GM18505 (cell line): ENCODE data around the gene NEDD9.

Experiments
- ATAC-seq: cut with Tn5 transposase; IDR thresholded peaks from one replicate; pipeline ENCODE4 v1.9.1; 2021; ENCODE audit not compliant: unreplicated experiment
- POLR2A ChIP-seq: IDR thresholded peaks from 4 replicates; pipeline ENCODE4 v1.6.1; 2011; ENCODE audit warnings: borderline replicate concordance; ENCODE audit not compliant: insufficient read depth, insufficient read length; ENCODE audit errors: extremely low read depth

NEDD9 gene

GRCh38 chr6:11214084-11214833, 18.2 kb downstream of the NEDD9 start:
- ATAC-seq = no peak
- no peak for TF ChIP-seq POLR2A

DNA sequence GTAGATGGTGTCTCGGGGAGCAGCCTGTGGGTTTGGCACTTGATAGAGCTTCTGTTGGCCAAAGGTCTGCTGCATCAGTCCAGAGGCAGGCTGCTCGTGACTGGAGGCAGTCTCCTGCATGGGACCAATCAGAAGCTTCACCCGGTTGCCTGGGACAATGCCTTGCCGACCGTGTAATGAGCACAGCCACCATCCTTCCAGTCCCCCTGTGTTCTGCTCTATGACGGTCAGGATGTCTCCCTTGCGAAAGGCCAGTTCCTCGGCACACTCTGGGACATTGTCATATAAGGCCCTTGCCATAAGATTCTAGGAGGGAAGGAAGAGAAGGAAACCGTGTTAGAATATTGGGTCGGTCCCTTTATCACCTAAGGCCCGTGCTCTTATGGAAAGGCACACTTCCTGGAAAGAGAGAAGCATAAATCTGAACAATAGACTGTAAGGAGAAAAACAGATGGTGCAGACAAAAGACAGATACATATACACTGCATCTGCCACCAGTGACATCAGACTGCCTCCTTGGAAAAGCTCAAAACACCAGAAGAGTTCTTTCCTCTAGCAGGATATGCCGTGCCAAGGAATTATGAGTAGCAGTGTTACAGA, 18.9 kb downstream of the NEDD9 start:
- no peak for ATAC-seq
- TF ChIP-seq POLR2A = no peak

GRCh38 chr6:11212664-11213063, 19.8 kb downstream of the NEDD9 start:
- TF ChIP-seq POLR2A = no peak
- ATAC-seq = no peak

DNA sequence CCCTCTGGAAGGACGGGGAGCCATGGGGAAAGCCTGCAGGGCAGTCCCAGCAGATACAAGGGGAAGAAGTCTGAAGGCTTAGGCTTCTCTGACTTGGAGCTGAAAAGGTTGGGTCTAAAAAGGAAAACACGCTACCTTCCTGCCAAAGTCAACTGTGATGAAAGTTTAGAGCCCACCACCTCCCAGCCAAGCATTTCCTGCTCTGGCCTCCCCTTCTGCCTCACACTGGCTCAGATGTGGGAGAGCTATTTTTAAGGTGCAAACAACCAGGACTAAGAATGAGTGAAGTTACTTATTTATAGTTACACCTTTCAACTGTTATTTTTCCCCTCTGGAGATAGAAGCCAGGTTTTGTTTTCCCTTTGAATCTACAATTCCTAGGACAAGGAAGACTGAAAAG, 21.2 kb downstream of the NEDD9 start:
- TF ChIP-seq POLR2A = no peak
- no peak for ATAC-seq

DNA sequence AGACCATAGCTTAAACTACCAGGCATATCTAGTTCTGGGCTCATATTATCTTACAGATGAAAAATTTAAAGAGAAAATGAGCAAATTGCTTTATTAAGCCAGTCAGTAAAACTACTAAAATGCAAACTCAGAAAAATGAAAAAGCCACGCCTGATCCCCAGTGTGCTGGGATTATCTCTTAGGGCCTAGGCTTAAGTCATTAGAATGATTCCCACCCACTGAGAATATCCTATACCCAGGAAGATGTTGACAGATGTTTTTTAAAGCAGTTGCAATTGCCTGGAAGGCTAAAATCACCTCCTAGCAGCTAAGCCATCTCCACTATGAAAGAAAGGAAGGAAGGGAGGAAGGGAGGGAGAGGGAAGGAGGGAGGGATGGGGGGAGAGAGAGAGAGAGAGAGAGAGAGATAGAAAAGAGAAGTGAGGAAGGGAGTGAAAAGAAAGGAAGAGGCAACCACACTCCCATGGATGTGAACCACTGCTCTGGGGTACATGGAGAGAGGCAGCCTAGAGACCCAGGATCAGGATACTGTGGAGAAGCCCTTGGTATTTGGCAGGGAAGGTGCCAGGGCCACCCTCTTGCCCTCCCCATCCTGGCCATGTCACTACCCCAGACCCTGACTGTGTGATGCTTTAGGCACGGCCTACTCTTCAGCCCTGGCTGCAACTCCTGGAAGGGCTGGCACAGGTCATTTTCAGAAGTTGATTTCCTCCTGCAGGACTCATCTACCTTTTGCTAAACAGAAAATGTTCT, 21.9 kb downstream of the NEDD9 start:
- no peak for TF ChIP-seq POLR2A
- ATAC-seq = no peak

DNA sequence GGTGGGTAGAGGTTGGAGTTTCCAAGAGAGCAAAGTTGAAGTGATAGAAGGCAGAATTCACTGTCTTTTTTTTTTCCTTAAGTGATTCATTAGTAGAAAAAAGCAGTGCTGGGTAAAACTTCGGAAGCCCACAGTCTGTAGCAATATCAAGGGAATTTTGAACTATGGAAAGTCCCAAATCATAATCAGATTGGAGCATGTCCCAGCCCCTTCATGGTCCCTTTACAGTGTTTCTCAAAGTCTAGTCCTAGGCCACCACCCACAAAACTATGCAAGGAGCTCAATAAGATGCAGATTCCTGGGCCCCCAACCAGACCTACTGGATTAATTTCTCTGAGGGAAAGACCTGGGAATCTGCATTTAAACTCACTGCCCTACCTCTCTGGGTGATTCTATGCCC, 22.6 kb downstream of the NEDD9 start:
- TF ChIP-seq POLR2A = no peak
- ATAC-seq = no peak

- no peak for TF ChIP-seq POLR2A
- ATAC-seq = no peak
Measured at GRCh38 chr6:11209369-11209768, 23.1 kb downstream of the NEDD9 start.

- no peak for ATAC-seq
- TF ChIP-seq POLR2A = no peak
Measured at GRCh38 chr6:11208854-11209253, 23.6 kb downstream of the NEDD9 start.

- ATAC-seq = no peak
Measured at GRCh38 chr6:11208267-11208666, 24.2 kb downstream of the NEDD9 start.

DNA sequence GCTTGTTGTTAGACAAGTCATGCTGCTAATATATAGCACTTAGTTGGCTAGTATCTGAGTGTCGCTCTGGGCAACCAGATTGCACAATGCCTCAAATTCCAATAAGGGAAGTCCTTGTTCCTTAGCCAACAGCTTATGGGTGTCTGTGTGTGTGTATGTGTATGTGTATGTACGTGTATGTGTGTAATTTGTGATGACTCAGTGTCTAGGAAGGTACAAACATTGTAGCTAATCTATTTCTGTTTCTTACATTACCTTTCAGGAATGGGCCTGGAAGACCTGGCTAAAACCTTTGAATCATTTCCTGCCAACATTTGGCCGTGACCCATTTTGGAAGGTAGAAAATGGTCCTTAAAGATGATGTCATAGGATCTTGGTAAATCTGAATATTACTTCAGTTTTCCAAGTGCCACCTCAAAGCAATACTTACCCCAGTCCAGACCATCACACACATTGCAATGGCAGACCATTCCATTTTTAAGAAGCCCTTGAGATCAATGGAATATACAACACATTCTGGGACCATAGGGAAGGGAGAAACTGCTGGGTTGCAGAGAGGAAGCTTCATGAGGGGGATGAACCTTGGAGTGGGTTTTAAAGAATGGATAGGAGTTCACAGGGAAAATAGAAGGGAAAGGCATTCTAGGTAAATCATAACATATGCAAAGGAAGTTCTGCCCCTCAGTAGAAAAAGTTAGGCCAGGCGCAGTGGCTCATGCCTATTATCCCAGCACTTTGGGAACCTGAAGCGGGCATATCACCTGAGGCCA, 25.1 kb downstream of the NEDD9 start:
- ATAC-seq = no peak
- no peak for TF ChIP-seq POLR2A

More at GRCh38 chr6:11208267-11208666, 24.2 kb downstream of the NEDD9 start:
- no peak for TF ChIP-seq POLR2A

GRCh38 chr6:11206576-11206975, 25.9 kb downstream of the NEDD9 start:
- no peak for TF ChIP-seq POLR2A
- ATAC-seq = no peak

- ATAC-seq = no peak
Measured at GRCh38 chr6:11204794-11205366, 27.6 kb downstream of the NEDD9 start.

DNA sequence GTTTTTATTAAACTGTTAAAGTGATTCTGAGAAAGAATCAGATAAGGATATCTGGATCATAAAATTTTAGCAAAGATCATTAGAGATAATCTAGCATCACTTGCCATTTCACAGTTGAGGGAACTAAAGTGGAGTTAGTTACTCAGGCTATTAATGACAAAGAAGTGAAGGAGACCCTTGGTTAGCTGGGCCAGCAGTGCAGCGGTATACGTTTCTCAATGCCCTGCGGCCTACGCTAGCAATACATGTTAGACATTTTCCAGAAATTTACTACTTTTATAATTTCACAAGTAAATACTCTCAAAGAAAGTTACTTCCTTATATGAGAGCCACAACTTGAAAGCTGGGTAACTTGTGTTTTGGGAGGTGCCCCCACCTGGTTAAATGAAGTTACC, 28.5 kb downstream of the NEDD9 start:
- ATAC-seq = no peak
- no peak for TF ChIP-seq POLR2A

More at GRCh38 chr6:11204794-11205366, 27.6 kb downstream of the NEDD9 start:
- no peak for TF ChIP-seq POLR2A
